HG02943 (cell line): ENCODE results near the gene FN3K.

Experiments used
- ATAC-seq: cut with Tn5 transposase; IDR thresholded peaks from one replicate; pipeline ENCODE4 v1.9.1; 2021; ENCODE audit warnings: mild to moderate bottlenecking, low read depth, moderate library complexity; ENCODE audit not compliant: unreplicated experiment

The FN3K gene

GRCh38 chr17:82789806-82790205 is 54.4 kb downstream of the FN3K start:
- ATAC-seq, result no peak

GRCh38 chr17:82790391-82790790 is 55.0 kb downstream of the FN3K start:
- no peak for ATAC-seq

- ATAC-seq, result no peak
Measured at GRCh38 chr17:82791532-82791931, 56.1 kb downstream of the FN3K start.

- no peak for ATAC-seq
Measured at GRCh38 chr17:82793974-82794630, 58.7 kb downstream of the FN3K start.

GRCh38 chr17:82794781-82795482 is 59.5 kb downstream of the FN3K start:
- no peak for ATAC-seq

GRCh38 chr17:82795615-82796014 is 60.2 kb downstream of the FN3K start:
- ATAC-seq, result no peak

- ATAC-seq, result no peak
Measured at GRCh38 chr17:82797061-82797460, 61.6 kb downstream of the FN3K start.

- no peak for ATAC-seq
Measured at GRCh38 chr17:82798752-82799151, 63.3 kb downstream of the FN3K start.

- ATAC-seq, result no peak
Measured at GRCh38 chr17:82799591-82799990, 64.2 kb downstream of the FN3K start.
